ENCODE results near the gene C1QTNF6.

C1QTNF6 gene

DNA sequence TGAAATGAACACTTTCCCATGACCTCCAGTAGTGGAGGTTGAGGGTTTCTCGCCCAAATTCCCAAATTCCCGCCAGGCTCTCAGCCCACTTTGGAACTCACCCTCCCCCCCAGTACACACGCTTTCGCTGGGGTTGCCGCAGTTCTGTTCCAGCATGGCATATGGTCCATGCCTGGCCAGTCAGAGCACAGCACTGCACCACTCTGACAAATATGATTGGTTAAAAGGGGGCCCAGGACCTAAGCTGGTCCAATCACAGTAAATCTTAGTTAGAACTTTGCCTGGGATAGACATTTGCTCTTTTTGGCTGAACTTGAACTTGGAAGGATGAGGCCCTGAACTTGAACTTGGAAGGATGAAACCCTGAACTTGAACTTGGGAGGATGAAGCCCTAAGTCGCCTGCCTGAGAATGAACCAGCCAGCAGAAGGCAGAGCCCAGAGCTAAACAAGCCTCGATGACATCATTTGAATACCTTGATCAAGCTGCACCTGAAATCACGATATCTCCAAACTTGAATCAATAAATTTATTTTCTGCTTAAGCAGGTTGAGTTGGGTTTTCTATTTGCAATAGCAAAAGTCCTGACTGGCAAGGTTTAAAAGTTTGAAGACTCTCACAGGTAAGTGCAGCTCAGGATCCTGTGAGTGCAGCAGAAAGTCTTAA is 36.8 kb upstream of the C1QTNF6 start:
- DNase-seq = no peak

DNA sequence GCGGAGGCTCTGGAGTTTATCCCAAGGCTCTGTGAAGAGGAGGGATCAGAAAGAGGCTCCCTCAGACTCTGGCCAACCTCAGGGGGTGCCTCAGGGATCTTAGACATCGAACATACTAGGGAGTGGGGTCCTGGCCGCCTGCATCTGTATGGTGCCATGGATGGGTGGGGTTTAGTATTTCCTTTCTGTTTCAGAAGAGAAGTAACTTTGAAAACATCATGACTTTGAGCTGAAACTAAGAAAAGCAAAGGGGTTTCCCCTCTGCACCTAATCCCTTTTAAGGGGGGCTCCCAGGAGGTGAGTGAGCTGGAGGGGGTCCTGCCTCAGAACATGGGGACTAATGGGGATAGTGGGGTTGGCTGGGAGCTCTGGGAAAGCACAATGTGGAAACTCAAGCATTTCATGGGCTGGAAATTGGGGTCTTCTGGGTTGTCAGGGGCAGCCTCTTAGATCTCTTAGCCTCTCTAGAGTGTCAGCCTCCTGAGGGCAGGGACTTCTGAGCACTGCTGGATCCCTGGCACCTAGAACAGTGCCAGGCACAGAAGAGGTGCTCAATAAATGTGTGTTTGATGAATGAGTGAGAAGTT is 36.0 kb upstream of the C1QTNF6 start:
- no peak for DNase-seq

DNA sequence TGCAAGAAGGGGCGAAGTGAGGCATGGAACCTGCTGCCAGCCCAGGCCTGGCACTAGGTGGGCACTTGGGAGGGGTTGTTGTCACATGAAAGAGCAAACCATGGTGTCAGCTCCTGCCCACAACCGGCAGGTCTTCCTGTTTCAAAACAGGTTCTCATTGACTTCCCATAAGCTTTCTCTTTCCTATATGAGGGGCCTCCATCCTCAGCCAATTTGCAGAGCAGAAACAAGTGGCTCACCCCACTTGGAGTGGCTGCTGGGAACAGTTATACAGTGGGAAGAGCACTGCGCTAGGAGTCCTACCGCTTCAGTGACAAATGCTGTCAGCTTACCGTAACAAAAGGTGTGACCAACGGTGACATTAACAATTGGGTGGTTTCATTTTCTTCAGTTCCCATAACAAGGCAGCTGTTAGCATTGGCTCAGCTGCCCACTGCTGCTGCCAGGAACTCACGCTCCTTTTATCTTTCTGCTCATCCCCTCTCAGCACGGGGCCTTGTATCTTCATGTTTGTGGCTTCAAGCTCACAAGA is 34.5 kb upstream of the C1QTNF6 start:
- no peak for DNase-seq

DNA sequence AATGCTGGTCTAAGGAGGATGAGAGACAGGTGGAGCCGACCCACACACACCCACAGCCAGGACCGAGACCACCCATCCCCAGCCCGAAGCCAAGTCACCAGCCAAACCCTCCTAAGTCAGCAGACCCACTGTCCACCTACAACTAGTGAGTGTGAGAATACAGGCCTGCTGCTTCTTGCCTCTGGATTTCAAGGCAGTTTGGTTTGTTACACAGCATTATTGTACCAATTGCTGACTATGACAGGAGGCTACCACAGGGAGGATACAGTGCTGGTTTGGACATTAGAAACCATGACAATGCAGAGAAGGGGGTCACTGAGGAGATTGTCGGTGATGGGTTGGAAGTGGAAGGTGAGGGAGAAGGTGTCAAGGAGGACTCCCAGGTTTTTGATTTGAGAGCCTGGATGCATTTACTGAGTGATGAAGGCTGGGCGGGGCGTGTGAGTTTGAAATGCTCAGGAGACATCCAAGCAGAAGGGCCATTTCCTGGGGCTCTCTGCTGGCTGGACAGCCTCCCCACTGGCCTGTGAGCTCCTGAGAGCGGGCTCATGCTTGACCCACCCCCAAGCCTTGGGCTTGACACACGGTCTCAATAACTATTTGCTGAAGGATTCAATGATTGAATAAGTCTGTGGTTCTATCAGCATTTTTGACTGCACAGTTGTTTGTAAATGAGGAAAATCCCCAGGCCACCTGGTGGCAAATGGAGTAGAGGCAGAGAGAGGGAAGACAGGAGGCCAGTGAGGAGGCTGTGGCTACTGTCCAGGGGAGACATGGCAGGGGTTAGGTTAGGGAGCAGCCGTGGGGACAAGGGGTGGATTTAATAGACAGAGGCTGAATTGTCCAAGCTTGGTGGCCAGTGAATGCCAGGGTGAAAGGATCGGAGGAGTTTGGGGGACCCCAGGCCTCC is 33.6 kb upstream of the C1QTNF6 start:
- no peak for DNase-seq

DNA sequence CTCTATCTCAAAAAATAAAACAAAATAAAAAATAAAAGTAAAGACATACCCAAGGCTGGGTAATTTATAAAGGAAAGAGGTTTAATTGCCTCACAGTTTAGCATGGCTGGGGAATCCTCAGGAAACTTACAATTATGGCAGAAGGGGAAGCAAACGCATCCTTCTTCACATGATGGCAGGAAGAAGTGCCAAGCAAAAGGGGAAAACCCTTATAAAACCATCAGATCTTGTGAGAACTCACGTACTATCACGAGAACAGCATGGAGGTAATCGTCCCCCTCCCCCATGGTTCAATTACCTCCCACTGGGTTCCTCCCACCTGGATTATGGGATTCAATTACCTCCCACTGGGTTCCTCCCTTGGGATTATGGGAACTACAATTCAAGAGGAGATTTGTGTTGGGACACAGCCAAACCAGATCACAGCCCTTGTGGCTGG is 32.5 kb upstream of the C1QTNF6 start:
- no peak for DNase-seq

DNA sequence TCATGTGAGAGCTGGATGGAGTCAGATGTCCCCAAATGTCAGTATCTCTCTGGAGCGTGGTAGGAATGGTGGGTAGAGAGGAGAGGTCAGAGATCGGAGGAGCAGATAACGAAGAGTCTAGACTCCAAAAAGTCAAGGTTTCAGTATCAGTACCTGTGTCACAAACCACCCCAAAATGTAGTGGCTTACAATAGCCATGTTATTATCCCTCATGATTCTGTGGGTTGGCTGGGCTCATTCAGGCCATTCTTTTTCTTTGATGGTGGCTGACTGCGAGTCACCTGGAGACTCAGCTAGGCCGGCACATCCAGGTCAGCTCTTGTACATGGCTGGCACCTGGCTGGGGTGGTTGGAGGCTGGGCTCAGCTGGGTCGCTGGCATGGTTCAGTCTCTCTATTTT is 31.5 kb upstream of the C1QTNF6 start:
- DNase-seq = no peak

DNA sequence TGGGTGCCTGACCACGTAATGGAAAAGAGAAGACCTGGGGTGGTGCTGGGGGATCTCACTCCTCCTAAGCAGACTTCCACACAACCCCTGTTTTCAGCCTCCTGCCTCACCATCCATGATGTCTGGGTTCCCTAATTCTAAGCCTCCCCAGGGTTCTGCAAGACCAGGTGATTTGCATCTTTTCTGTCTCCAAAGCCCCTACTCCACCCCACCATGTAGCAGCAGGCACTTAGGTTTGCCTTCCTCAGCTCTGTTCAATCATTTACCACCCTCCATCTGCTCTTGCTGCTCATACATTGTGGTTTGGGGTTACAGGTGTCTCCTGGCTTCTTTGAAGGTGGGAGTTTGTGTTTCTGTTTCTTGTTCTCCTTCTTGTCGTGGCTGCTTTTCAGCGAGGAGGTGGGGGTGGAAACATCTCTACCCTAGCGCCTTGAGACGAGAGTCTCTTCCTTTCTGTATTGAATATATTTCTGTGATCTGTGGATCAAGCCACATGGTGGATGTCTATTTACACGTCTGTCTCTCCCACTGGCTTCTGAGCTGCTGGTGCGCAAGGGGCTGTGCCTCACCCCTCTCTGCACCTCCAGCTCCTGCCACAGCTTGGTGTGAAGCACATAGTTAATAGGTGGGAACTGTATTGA is 30.8 kb upstream of the C1QTNF6 start:
- DNase-seq = no peak

DNA sequence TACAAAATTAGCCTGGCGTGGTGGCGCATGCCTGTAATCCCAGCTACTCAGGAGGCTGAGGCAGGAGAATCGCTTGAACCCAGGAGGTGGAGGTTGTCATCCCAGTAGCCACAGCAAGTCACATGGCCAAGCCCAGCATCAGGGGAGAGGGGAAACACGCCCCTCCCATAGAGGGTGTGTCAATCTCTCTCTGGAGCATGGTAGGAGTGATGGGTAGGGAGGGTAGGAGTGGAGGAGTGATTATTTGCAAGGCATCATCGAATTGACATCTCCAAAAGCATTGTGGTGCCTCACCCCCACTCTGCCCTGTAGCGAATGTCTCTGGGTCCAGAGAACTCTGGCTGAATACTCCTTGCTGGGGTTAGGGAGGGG is 30.3 kb upstream of the C1QTNF6 start:
- DNase-seq = no peak

DNA sequence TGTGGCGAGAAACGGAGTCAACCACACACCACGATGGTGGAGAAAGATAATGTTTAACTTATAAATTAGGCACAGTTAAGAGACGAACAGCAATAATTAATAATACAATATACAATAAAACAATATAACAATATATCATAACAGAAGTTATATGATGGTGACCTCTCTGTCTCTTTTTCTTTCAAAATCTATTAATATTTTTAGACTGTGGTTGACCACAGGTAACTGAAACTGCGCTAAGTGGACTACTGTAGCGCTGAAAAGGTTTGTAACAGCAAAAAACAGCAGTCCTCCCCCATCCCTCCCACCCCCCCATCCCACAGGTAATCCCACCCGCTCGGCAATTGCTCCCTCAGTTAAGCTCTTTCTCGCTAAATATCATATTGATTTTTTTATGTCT is 27.8 kb upstream of the C1QTNF6 start:
- no peak for DNase-seq

DNA sequence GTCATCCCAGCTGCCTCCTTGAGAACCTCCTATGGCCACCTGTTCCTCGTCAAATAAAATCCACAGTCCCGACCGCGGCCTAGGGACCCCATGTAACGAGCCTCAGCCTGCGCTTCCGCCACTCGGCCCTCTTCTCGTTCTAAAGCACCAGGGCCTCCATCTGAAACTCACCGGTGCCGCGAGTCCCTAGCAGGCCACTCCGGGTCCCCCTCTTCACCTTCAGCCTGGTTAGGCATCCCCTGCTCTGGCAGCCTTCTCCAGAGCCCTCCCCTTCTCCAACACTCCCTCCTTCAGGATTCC is 26.6 kb upstream of the C1QTNF6 start:
- no peak for DNase-seq

DNA sequence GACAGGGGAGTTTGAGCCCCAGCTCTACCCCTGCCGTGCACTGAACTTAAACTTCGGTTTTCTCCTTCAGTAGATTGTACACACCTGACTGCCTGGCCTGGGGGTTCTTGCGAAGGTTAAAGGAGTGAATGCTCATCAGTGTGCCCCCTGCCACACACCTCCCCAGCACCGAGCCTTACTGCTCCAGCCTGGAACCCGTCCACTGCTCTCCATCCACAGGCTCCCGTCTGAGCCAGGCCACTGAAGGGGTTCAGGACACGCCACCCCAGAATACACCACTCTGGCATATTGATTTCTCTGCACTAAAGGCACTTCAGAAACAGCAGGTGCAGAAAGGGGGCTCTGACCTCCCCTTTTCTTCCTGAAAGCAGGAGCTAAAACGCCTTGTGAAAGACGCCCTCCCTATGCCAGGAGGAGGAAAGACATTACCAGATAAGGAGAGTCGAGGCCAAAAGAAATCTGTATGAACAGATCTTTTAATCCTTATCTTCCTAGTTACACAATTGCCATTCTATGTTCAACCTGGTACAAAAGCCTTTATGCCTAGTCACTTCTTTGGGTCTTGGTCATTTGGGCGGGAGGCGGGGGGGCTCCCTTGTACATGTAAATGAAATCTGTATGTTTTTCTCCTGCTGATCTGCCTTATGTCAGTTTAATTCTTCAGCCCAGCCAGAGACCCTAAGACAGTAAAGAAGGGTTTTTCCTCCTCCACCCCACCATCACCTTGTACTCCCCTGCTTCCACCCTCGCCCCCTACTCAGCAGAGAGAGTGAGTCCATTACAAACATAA is 26.1 kb upstream of the C1QTNF6 start:
- no peak for DNase-seq

DNA sequence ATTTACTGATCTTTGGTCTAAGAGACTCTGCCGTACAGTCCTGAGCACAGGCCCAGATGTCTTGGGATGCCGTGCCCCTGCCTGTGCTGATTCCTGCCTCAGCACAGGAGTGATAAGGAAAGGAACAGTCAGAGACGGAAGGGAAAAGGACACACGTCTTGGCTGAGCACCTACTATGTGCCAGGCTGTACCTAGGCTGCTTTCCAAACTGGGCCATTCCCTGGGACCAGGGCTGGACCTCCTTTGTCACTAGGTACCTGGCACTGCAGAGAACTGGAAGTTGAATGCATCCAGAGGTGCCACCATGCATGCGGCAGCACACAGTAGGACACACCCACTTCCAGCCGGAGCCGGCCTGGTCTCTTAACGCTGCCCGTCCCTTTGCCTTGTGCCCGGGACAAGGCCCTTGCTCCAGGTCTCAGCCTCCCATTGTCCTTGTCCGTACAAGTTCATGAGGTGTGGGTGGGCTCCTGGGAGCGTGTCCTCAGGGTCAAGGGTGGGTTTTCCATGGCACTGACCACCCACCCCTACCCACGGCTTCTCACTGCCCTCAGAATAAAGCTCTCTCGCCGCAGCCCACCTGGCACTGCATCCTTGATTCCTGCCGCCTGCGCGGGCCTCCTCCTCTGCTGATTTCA is 25.3 kb upstream of the C1QTNF6 start:
- DNase-seq = no peak

DNA sequence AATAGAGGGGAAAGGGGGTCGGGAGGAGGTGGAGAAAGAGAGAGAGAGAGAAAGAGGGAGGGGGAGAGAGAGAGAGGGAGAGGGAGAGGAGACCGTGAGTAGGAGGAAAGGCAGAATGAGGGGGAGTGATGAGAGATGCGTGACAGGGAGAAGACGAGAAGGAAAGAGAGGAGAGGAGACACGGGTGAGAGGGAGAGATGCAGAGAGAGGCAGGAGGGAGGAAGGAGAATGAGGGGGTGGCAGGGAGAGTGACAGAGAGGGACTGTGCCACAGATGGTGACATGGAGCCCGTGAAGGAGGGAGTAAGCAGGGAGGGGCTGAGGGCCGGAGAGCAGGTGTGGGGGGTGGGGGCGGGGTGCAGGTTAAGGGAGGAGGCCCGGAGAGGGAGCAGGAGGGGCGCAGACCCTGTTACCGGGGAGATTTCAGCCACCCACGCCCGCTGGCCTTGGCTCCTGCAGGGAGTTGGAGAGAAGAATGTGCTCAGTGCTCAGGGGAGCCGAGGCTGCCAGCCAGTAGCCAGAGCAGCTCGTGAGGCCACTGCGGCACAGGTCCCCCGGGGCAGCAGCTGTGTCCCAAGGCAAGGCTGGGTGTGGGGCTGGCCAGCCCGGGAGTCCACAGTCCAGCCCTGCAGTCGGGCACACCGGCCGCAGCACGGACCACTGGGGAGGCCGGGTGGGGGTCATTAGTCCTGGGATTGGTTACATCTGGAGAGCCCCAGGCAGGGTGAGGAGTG is 24.3 kb upstream of the C1QTNF6 start, which contains the start of gene SSTR3:
Gene SSTR3 (minus strand): TSS at position 304 of the 733 bp plus-strand sequence. CDS start 4,674 bp downstream, outside the sequence.
- peak in 1 of 51 donors; percentile 16 for DNase-seq

DNA sequence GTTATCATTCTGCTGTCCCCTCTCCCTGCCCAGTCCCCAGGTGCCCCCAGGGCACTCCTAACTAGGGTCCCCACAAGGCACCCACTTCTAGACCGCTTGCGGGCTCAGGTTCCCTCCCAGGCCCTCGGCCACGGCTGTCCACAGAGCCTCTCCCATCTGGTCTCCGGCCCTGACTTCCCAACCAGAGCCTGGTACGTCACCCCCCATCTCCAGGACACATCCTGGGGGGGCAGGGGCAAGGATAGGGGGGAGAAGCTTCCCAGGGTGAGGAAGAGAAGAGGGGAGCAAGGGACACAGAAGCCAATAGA is 23.8 kb upstream of the C1QTNF6 start:
- no peak for DNase-seq

DNA sequence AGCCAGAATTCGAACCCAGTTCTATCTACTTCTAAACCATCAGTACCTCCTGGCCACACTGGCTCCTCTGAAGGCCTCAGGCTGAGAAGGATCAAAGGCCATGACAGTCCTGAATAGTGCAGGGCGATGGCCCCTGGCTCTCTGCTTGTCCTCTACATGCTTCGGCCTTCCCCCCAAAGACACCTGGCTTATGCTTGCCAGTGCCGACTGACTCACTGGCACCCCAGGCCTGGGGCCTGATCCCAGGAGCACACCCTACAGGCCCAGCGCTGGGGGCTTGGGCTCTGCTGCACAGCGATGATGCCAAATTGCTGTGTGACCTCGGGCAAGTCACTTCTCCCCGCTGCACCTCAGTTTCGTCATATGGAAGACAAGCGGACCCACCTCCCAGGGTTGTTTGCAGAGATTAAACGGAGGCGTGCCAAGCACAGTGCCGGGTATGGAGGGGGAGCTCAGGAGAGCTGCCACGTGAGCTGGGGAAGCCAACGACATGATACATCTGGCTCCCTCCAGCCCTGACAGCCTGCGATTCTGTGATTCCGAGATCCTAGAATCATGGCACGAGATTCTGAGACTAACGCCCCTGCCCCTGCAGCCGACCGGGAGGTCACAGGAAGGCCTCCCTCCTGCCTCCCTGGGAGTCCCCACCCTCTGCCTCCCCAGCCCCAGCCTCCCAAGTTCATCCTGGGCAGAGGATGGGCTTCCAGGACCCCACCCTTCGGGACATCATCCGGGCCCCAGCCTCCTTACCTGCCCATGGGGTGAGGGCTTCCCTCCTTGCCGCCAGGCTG is 23.2 kb upstream of the C1QTNF6 start:
- peak in 1 of 51 donors; percentile 24 for DNase-seq

DNA sequence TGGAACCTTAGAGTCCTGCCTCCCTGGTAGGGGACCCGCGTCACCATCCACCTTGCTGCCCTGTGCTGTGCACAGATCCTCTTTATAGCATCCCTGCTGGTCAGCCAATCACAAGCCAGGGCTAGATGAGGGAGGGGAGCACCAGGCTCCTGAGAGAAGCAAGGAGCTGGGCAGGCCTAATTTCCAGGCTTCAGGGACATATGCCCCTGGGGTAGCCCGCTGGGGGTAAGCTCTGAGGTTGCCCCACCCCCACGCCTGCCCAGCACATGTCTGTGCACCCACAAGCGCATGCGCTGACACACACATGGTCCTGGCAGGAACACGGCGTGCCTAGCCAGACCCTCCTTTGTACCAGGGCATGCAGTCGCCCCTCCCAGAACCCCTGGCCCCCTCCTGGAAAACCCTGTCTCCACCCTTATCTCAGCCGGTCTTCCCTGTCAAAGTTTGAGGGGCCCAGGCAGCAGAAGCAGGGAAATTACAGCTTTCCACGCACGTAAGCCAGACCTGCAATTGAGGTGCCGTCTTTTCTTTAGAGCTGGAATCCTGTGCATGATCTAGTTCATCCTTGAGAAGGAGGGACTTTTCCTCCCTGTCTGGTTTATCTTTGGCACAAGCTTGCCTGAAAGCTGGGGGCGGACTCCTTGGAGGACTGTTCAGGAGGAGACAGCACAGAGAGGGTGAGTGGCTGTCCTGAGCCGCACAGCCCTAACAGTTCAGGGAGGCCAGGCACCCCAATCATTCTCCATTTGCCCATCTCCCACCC is 22.2 kb upstream of the C1QTNF6 start:
- DNase-seq = no peak

DNA sequence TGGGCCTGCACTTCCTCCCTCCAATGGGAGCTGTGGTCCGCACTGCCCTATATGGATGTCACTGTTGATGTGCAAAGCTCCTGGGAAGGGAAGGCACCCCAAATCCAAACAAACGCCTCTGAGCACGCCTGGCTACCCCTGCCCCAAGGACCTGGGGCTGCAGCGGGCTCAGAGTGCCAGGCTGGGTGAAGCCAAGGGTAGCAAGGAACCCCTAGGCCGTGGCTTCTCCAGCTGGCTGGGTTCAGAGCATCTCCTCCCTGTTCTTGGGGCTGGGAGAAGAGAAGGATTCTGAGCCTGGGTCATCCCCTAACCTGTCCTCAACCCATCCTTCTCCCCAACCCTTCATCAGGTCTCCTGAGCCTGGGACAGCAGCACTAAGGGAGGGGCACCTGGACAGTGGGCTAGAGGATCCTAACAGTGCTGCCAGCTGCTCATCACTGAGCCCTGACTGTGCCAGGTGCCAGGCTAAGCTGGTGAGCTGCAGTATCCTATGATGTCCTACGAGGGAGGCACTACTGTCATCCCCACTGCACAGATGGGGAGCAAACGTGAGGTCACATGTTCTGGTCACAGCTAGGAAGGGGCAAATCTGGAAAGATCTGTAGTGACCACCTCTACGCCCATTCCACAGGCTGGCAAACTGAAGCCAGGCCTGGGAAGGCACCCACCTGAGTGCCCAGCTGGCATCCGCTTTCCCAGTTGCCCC is 21.2 kb upstream of the C1QTNF6 start:
- DNase-seq = no peak
